WTC11 (cell line): ENCODE data around the gene KDM4F. TPM values are rescaled to one million over a fixed set of nuclear protein-coding genes. Genes with fewer than 3 reads are reported as not detected.

Source experiments
- ATAC-seq: fragments of 200-7000 bp; cut with Tn5 transposase; 2 replicates; pipeline ENCODE4 v1.10.0; 2021; ENCODE audit warnings: mild to moderate bottlenecking, moderate library complexity
- CTCF ChIA-PET: fragments of 300-600 bp; sonication (Branson Sonifier 250); formaldehyde crosslinking; loops from one replicate; lab custom pipeline; 2021; ENCODE audit warnings: antibody characterized with exemption; lab: Charles Lee
- POLR2A ChIA-PET: fragments of 350-600 bp; sonication (Branson Sonifier 250); formaldehyde crosslinking; loops from one replicate; lab custom pipeline; 2021; ENCODE audit warnings: antibody characterized with exemption; lab: Charles Lee
- DNase-seq: peaks from one replicate; pipeline ENCODE4 v3.0.0; 2021; ENCODE audit warnings: low spot score
- H3K27ac Mint-ChIP-seq: 2 replicates; pipeline ENCODE4 v1.8.0; 2021; ENCODE audit warnings: mixed read lengths
- H3K27me3 Mint-ChIP-seq: 2 replicates; pipeline ENCODE4 v1.8.0; 2021; ENCODE audit warnings: low read depth, mild to moderate bottlenecking, moderate library complexity, mixed read lengths
- H3K36me3 Mint-ChIP-seq: 2 replicates; pipeline ENCODE4 v1.8.0; 2021; ENCODE audit warnings: mixed read lengths
- H3K4me1 Mint-ChIP-seq: 2 replicates; pipeline ENCODE4 v1.8.0; 2022; ENCODE audit warnings: mixed read lengths
- H3K4me3 Mint-ChIP-seq: 2 replicates; pipeline ENCODE4 v1.8.0; 2021; ENCODE audit warnings: mild to moderate bottlenecking, moderate library complexity, mixed read lengths
- H3K9me3 Mint-ChIP-seq: 2 replicates; pipeline ENCODE4 v1.8.0; 2021; ENCODE audit warnings: mixed read lengths
- ATF1 ChIP-seq: sonication (generic); formaldehyde crosslinking; IDR thresholded peaks from 2 replicates; pipeline ENCODE4 v1.8.1; 2023; ENCODE audit warnings: mild to moderate bottlenecking, moderate library complexity, missing genetic modification reagents
- CREM ChIP-seq: sonication (generic); formaldehyde crosslinking; IDR thresholded peaks from 2 replicates; pipeline ENCODE4 v1.8.1; 2022; ENCODE audit warnings: mild to moderate bottlenecking, missing genetic modification reagents, moderate library complexity
- ERG ChIP-seq: fragments of 250-450 bp; sonication (Bioruptor Pico); IDR thresholded peaks from 2 replicates; pipeline ENCODE4 v1.8.0; 2021; ENCODE audit warnings: mild to moderate bottlenecking
- MYBL2 ChIP-seq: sonication (generic); formaldehyde crosslinking; IDR thresholded peaks from 2 replicates; pipeline ENCODE4 v1.8.1; 2023; ENCODE audit warnings: mild to moderate bottlenecking, moderate library complexity, missing genetic modification reagents
- RELA ChIP-seq: sonication (generic); formaldehyde crosslinking; IDR thresholded peaks from 2 replicates; pipeline ENCODE4 v1.8.1; 2022; ENCODE audit warnings: missing genetic modification reagents, mild to moderate bottlenecking, borderline replicate concordance
- STAT6 ChIP-seq: sonication (generic); formaldehyde crosslinking; conservative IDR thresholded peaks from 2 replicates; pipeline ENCODE4 v1.8.1; 2023; ENCODE audit warnings: mild to moderate bottlenecking, low read depth, missing genetic modification reagents, moderate library complexity
- TEAD1 ChIP-seq: sonication (generic); formaldehyde crosslinking; IDR thresholded peaks from 2 replicates; pipeline ENCODE4 v1.8.0; 2022; ENCODE audit warnings: mild to moderate bottlenecking, missing genetic modification reagents
- ZNF396 ChIP-seq: fragments of 250-450 bp; sonication (Bioruptor Pico); IDR thresholded peaks from 2 replicates; pipeline ENCODE4 v1.8.0; 2021; ENCODE audit warnings: mild to moderate bottlenecking, moderate library complexity, borderline replicate concordance
- ZNF416 ChIP-seq: fragments of 250-450 bp; sonication (Bioruptor Pico); IDR thresholded peaks from 2 replicates; pipeline ENCODE4 v1.9.0; 2021; ENCODE audit warnings: mild to moderate bottlenecking, inconsistent platforms
- ZNF425 ChIP-seq: fragments of 250-450 bp; sonication (Bioruptor Pico); conservative IDR thresholded peaks from 2 replicates; pipeline ENCODE4 v1.9.0; 2021; ENCODE audit warnings: mild to moderate bottlenecking
- total RNA-seq: library from RNA; stranded (reverse); gene quantifications from 3 replicates; pipeline ENCODE4 v1.2.3, GENCODE V29; 2021

Gene KDM4F
- total RNA-seq, 1 experiment from 2014 or later: not detected

GRCh38 chr11:95097209-95097608 lies 48.0 kb downstream of the KDM4F start (continued):
- no peak for TF ChIP-seq ZNF396 (CRISPR knock-in tag)

- ATAC-seq: no peak
- no peak overlapping the region for H3K4me3 Mint-ChIP-seq
- H3K36me3 Mint-ChIP-seq: no peaks in the 10 kb centered on the region
- ChIA-PET CTCF (interaction anchor here (0.9 to 1.4 kb wide), 3 partner anchors 9 to 56 kb away, joined by 3 to 4 read pairs (median 3); partner anchors contain the start of genes ENDOD1 and SRSF8), POLR2A (no interaction called here)
- DNase-seq: no peak
- peaks cover 8% of the 10 kb centered on the region for H3K4me1 Mint-ChIP-seq
- H3K27ac Mint-ChIP-seq: no peak overlapping the region
- TF ChIP-seq CREM (CRISPR knock-in tag): no peak
- no peak for TF ChIP-seq MYBL2 (CRISPR knock-in tag)
- H3K9me3 Mint-ChIP-seq: no peaks in the 10 kb centered on the region
- H3K27me3 Mint-ChIP-seq: no peaks in the 10 kb centered on the region
These were observed 49.6 kb downstream of the KDM4F start for GRCh38 chr11:95098826-95099225.

GRCh38 chr11:95100191-95100648 lies 51.0 kb downstream of the KDM4F start:
- H3K36me3 Mint-ChIP-seq: no peaks in the 10 kb centered on the region
- no peaks in the 10 kb centered on the region for H3K27me3 Mint-ChIP-seq
- no peaks in the 10 kb centered on the region for H3K9me3 Mint-ChIP-seq
- no peak for TF ChIP-seq ERG (CRISPR knock-in tag)
- no peak for TF ChIP-seq TEAD1 (CRISPR knock-in tag)
- no peak for TF ChIP-seq ATF1
- no peak for TF ChIP-seq ZNF425
- TF ChIP-seq STAT6: no peak
- TF ChIP-seq RELA: no peak
- TF ChIP-seq ZNF416 (CRISPR knock-in tag): no peak
- TF ChIP-seq, all 79 proteins: peak for 0
- DNase-seq (no peak), ATAC-seq (no peak)
- ChIA-PET POLR2A (no interaction called here), CTCF (no interaction called here)
- no peak overlapping the region for H3K27ac Mint-ChIP-seq
- H3K4me3 Mint-ChIP-seq: no peak overlapping the region
- H3K4me1 Mint-ChIP-seq: 0 out of 2 replicates have a peak, but pooled peaks cover 4% of the 10 kb centered on the region

Other genes starting within 250 kb of the KDM4F start
- 49.4 to 55.5 TPM (median 52.1 TPM) in 3 replicates for gene CWC15, start 75.9 kb upstream of the KDM4F start, total RNA-seq
- gene KDM4D, start 75.7 kb upstream of the KDM4F start, total RNA-seq: 1.9 to 2.4 TPM (median 2.1 TPM) in 3 replicates
- not detected in 3 replicates for gene KDM4E, start 24.2 kb upstream of the KDM4F start, total RNA-seq
- 20.9 to 23.0 TPM (median 20.9 TPM) in 3 replicates for gene SRSF8, start 17.5 kb downstream of the KDM4F start, total RNA-seq
- gene ENDOD1, start 40.4 kb downstream of the KDM4F start, total RNA-seq: 2.6 to 3.3 TPM (median 3.2 TPM) in 3 replicates
- 34.9 to 38.2 TPM (median 35.1 TPM) in 3 replicates for gene SESN3, start 181.8 kb downstream of the KDM4F start, total RNA-seq